ENCODE results near the gene PROKR1.
"Not testable (repeated sequence)": the region's sequence is repeated elsewhere in the genome, so short reads cannot be mapped to it uniquely, and the experiment has no call there.

The PROKR1 gene

DNA sequence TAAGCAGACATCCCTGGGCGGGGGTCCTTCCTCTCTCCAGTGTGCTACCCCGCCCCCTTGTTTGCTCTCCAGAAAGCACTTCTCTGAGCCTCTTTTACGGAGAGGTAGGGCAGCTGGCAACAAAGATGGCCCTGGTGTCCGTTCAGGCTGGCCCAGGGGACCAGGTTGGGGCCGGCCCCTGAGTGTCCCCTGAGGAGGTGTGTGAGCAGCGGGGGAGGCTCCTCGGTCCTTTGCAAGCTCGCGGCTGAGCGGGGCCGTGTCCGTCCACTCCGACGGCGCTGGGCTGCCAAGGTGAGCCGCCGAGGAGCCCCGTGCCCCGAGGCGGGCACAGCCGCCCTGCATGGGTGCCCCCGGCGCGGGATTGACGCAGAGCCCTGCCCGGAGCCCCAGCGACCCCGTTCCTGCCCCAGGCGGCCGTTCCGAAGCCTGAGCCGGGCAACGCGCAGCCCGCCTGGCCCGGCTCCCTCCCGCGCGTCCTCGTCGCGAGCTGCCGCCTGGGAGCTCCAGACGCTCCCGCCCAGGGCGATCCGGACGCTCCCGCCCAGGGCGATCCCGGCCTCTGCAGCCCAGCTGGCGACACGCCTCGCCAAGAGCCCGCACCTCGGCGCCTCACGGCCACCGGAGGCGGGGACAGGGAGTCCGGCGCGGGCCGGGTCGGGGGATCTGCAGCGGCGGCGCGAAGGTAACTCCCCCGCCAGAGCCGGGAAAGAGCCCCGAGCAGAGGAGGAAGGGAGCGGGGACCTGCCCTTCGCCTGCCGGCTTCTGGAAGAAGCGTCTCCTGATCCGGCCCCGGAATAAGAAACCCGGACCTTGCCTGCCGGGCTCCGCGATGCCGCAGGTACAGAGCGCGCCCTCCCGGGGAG, at the start of gene PROKR1:
Gene PROKR1 (plus strand): TSS at position 569 of the 863 bp plus-strand sequence. CDS start 2,243 bp downstream, outside the sequence.
- DNase-seq = no peak

DNA sequence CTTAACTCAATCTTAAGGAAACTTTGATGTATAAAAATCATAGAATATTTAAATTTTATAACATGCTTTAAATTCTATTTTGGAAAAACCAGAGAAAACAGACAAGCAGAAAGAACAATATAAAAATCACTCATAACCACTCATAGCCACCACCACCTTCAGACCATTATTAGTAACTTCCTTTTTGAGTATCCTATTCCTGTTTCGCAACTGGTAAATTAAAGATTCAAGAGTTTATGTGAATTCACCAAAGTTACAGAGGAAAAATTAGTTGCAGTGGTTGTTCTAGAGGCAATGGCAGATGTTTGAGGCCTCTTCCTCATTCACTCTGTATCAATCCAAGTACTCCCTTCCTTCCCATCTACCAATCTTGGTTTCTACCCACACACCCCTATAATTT, 49.3 kb upstream of the PROKR1 start:
- no peak for DNase-seq

DNA sequence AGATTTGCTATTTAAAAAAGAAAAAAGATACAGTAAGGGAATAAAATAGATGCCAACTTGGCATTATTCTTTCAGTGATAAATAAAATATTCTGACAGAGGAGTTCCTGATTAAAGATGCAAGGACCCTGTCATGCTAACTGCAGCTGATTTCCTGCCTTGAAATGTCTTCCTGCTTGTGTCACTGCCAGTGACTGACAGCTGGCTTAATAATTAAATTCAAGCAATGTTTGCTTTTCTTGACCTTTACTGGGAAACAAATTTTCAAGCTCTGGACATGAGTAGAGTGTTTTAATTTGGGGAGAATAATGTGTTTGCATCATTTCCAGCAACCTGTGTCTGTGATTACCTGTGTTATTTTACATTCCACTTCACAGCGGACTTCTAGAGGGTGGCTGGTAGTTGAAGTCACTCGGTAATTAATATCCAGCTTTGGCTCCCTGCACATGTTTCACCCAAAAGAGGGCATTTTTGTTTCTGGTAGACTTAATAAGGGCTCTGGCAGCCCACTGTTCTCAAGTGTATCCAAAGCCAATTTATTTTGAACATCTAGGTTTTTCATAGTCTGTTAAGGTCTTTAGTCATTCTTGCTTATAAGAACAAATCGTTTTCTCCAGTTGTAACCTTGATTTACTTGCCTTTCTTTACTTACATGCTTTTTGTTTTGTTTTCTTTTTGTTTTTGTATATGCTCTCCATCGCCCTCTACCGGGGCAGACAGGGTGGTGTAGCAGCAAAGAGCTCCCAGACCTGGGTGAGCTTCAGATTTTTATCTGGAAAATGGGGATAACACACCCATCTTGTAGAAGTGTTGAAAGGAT, 48.5 kb upstream of the PROKR1 start:
- DNase-seq = no peak

DNA sequence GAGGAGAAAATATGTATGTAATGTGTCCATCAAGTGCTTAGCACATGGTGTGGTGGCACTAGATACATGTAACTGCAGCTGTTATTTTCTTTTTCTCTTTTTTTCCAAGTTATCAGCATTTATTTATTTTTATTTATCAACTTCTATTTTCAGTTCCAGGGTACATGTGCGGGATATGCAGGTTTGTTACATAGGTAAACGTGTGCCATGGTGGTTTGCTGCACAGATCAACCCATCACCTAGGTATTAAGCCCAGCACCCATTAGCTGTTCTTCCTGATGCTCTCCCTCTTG, 47.9 kb upstream of the PROKR1 start:
- not testable (repeated sequence) for DNase-seq

DNA sequence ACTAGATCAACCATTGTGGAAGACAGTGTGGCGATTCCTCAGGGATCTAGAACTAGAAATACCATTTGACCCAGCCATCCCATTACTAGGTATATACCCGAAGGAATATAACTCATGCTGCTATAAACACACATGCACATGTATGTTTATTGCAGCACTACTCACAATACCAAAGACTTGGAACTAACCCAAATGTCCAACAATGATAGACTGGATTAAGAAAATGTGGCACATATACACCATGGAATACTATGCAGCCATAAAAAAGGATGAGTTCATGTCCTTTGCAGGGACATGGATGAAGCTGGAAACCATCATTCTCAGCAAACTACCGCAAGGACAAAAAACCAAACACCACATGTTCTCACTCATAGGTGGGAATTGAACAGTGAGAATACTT, 42.9 kb upstream of the PROKR1 start:
- DNase-seq = not testable (repeated sequence)

DNA sequence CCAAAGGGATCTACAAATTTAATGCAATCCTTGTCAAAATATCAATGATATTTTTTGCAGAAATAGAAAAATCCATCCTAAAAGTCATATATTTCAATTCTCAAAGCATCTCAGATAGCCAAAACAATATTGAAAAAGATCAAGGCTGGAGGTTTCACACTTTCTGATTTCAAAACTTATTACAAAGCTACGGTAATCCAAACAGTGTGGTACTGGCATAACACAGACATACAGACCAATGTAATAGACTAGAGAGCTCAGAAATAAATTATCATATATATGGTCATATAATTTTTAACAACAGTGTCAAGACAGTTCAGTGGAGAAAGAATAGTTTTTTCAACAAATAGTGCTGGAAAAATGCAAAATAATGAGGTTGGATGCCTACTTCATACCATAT, 40.3 kb upstream of the PROKR1 start:
- DNase-seq = no peak

DNA sequence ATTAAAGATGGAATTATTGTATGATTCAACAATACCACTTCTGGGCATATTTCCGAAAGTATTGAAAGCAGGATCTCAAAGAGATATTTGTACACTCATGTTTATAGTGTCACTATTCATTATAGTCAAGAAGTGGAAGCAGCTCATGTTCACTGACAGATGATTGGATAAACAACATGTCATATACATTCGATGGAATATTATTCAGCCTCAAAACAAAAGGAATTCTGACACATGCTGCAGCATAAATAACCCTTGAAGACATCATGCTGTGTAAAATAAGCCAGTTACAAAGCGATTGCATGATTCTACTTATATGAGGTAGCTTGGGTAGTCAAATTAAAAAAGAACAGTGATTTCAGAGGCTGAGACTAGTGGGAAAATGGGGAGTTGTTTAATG, 39.3 kb upstream of the PROKR1 start:
- no peak for DNase-seq

DNA sequence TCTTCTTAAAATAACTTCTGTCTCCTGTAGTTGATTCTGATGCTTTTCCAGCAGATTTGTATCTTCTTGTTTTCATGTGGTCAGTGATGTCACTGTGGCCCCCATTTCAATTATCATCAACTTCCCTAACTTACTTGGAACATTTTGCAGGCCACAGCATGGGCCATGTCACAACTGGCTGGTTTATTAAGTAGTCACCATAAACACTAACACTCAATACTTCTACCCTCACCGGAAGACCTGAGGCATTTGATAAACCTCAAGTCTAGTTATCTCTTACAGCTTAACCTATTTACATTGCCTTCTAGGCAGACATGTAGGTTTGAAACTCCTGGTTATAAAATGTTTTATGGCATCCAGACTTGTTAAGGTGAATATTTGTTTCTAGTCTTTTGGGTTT, 37.4 kb upstream of the PROKR1 start:
- no peak for DNase-seq

DNA sequence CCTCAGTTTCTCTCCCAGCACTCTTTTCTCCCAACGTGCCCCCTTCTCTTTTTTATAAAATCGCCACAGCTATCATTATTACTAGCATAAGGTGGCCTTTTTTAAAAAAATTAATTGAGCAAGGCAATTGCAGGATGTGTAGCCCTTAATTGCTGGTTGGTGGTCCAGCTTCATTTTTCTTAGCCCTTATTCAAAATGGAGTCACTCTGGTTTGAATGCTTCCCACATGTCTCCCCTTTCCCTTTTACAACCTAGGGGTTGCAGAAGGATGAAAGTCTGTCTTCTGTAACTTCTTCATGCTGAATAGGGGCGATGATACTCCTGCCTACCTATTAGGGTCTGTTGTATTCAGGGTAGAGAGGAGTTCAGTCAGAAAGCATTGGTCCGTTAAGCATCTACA, 36.6 kb upstream of the PROKR1 start:
- DNase-seq = no peak

DNA sequence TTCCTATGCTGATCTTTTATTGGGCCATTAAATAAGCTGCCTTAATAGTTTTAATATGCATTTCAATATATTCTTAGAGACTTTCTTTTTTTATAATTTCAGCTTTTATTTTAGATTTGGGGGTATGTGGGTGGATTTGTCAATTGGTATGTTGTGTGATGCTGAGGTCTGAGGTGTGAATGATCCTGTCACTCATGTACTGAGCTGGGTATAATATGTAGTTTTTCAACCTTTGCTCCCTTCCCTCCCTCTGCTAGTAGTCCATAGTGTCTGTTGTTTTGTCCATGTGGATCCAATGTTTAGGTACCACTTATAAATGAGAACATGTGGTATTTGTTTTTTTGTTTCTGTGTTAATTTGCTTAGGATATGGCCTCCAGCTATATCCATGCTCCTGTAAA, 35.5 kb upstream of the PROKR1 start:
- DNase-seq = no peak

DNA sequence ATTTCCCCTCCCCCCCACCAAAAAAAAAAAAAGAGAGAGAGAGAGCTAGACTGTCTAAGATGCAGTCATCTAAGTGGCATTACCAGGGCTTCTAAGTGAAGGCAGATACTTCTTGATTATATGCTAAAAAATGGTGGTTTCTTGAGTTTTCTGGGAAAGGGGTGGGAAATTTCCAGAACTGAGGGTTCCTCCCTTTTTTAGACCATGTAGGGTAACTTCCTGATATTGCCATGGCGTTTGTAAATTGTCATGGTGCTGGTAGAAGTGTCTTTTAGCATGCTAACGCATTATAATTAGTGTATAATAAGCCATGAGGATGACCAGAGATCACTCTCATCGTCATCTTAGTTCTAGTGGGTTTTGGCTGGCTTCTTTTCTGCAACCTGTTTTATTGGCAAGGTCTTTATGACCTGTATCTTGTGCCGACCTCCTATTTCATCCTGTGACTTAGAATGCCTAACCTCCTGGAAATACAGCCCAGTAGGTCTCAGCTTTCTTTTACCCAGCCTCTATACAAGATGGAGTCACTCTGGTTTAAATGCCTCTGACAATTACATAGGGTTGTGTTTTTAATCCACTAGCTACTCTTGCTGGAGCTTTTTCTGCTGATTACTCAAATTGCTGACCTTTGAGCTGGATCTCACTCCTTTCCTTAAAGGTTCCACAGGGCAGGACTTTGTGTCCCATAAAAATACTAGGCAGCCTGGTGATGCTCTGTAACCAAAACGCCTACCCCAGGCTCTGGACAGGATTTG, 30.4 kb upstream of the PROKR1 start:
- DNase-seq = no peak

DNA sequence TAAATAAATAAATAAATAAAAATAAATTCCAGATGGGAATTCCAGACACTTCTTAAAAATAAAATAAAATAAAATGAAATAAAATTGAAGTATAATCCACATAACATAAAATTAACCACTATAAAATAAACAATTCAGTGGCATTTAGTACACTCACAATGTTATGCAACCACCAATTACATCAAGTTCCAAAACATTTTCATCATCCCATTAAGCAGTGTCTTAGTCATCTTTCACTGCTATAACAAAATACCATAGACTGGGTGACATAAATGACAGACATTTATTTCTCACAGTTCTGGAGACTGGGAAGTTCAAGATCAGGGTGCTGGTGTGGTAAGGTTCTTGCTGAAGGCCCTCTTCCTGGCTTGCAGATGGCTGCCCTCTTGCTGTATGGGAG, 22.6 kb upstream of the PROKR1 start:
- no peak for DNase-seq

DNA sequence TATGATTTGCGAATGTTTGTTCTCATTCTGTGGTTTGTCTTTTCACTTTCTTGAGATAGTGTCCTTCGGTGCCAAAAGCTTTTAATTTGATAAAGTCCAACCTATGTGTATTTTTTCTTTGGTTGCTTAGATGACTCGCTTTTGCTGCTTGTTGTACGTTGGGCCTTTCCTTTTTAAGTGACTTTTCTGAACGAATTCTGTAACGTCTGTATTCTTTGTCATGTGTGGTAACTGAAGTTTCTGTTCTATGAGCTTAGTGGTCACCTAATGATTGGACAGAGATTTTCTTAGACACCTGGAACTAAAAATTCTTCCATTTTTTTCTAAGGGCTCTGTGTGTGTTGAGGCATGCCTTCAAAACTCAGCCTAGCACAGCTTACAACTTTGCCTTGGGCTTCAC, 19.6 kb upstream of the PROKR1 start:
- no peak for DNase-seq

DNA sequence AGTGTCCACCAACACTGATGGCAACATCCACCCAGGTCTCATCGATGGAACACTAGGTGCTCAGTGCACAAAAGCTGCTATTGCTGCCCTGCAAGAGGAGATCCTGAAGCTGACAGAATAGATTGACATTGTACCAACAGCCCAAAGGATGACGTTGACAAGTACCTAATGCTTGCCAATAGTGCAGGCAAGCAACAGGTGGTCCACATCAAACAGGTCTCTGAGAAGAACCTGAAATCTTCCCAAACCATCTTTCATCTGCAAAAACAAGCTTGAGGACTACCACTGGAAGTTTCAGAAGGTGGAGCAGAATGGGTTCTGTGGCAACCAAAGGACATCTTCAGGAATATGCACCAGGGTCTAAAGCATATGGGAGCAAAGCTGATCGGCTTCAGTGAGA, 15.8 kb upstream of the PROKR1 start:
- DNase-seq = no peak

DNA sequence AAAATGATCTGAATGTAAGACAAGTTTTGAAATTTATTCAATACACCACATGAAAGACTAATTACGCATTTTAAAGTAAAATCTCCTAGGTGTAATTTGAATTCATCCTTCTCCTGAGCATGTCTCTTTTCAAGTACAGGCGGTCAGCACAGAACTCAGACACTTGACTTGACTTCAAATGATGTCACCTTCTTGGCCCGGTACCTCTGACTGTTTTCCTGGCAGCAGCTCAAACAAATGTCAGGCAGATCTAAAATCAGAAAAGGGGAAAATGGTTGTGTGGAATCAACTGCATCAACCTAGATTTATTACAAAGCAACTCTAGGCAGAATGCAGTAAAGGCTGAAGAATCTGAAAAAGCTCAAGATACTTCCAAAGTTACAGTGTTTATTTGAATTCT, 11.4 kb upstream of the PROKR1 start:
- DNase-seq = no peak

DNA sequence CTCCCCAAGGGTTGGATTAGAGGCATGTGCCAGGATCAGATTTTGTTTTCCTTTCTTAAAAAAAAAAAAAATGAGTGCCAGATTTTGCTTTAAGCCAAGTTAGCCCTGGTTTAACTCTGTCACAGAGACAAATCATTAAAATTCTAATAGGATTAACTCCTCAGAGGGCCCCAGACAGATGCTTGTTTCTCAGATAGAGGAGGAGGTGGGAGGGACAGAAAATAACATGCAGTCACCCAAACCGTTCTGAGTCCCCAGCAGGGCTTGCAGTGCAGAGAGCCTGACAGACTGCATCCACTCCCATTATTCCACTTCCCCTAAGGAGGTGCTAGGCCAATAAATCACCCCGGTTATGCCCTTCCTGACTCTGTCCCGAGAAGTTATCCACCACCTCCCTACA, 6.3 kb upstream of the PROKR1 start:
- DNase-seq = no peak

DNA sequence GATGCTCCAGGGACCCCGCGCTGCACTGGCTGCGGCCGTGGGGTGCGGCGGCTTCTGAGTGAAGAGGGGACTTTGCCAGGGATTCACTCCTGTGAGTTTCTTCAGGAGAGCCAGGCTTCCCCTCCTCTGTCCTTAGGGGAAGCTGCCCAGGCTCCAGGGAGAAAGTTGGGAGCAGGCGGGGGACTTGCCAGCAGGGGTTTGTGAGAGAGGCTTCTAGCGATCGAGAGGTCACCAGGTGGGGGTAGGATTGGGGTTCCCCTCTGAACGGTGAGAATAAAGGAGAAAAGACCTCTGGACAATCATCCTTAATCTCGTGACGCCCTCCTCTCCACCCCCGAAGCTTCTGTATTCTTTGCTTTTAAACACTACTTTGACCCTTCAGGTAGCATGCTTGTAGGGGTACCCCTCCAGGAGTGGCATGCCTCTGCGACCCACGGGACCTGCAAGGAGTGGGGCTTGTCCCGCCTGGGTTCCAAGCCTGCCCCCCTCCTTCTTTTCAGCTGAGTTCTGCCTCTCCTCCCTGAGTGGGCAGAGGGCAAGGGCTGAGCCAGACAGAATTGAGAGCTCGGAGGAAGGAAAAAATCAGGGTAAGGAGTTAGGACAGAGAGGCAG, 601 bp downstream of the PROKR1 start:
- DNase-seq = no peak

DNA sequence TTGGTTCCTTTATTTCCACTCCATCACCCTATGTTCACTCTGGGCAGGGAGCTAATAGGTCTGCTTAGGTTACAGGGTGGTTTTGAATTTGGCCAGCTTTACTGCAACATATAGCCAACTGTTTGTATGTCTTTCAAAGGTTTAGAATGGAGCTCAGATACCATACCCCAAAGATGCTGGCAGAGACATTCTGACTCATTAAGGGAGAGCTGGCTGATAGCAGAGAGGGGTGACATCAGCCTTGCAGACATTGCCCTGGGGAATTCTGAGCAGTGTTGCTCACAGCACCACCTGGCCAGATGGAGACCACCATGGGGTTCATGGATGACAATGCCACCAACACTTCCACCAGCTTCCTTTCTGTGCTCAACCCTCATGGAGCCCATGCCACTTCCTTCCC, 2.1 kb downstream of the PROKR1 start:
- no peak for DNase-seq

DNA sequence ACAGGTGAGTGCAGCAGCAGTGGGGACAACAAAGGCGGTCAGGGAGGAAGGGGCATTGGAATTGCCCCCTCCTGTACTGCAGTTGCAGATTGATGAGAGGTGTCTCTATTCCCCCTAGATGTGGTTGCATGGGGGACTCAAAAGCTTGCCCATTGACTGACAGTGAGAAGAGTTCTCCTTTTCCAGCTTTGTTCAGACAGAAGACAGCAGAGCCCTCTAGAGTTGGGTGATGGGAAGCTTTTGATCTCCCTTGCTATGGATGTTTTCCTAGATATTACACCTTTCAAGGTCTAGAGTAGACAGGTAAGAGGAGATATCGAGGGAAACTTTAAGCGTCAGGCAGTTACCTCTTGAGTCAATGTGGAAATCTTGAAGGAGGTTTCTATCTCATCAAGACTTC, 2.9 kb downstream of the PROKR1 start:
- DNase-seq = no peak

DNA sequence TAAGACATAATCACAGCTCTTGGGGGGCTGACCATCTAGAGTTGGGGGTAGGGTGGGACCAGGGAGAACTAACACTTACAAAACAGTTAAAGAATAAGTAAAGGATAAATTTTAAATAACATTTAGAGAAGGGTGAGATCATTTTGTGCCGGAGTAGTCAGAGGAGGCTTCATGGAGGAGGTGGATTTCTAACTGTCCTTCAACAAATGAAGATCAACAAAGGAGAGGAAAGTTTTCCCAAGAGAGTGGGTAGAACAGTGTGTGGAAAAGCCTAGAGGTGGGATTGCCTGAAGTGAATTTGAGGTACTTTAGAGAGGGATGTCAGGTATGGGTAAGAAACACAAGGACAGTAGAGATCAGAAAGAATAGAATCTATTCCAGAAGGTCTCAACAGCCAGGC, 7.3 kb downstream of the PROKR1 start:
- DNase-seq = no peak

DNA sequence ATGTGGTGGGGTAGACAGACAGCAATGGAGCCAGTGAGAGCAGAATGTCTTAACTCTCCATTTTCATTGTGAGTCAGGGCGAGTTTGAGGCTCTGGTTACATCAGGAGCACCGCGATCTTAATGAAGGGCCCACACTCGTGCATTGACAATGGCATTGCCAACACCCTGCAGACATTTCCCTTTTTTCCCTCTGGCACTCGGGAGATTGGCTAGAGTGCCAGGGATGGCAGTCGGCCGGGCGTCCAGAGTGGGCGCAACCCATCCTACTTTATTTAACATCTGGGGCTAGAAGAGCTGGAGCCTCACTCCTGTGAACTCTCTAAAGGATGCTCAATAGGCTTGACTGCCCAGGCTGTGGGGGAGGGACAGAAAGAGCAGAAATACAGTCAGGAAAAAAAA, 9.7 kb downstream of the PROKR1 start:
- DNase-seq = no peak

DNA sequence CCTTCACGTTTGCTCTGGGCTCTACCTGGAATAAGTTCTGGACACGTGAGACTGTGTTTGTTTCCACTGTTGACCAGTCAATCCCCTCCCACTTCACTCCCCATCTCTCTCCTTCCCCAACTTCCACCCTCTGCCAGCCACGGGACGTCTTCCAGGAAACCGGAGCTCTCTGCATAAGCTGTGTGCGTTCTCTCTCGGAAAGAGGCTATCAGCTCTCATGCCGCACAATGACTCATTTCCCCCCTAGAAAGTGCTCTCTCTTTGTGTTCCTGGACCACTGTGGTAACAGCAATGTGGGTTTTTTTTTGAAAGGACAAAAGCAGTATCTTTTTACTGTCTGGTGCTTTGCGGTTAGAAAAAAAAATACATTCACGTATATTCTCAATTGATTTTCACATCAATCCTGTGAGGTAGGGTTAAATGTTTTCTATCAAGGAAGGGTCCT, 10.2 kb downstream of the PROKR1 start:
- peak; percentile 21 for DNase-seq

DNA sequence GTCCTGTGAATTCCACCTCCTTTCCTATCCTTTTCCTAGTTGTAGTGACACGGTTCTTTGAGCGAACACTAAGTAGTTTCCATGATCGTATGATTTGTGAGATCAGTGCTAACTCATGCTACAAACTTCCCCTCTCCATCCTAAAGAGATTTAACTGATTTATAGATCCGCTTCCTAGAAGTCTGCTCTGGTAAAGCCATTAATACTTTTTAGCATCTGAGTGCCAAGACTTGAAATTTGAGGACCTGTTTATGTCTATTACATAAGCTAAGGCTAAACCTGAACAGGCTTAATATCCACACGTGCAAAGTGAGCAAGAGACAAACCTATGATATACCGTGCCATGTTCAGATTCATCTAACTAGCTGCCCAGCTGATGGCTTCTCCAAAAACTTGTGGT, 14.9 kb downstream of the PROKR1 start:
- no peak for DNase-seq

Measured in GF-D8 (cell line).